BLaER1 (cell line): Measurements from ENCODE around the gene ITGAD.
"Not testable (repeated sequence)": the region's sequence is repeated elsewhere in the genome, so short reads cannot be mapped to it uniquely, and the experiment has no call there.

Source experiments
- H3K27ac ChIP-seq: shearing (Covaris generic); formaldehyde crosslinking; 2 replicates; pipeline ENCODE4 v1.8.1; 2022
- H3K27me3 ChIP-seq: shearing (Covaris generic); formaldehyde crosslinking; 2 replicates; pipeline ENCODE4 v1.8.1; 2022
- H3K36me3 ChIP-seq: shearing (Covaris generic); formaldehyde crosslinking; 2 replicates; pipeline ENCODE4 v1.8.1; 2022
- H3K4me1 ChIP-seq: shearing (Covaris generic); formaldehyde crosslinking; 2 replicates; pipeline ENCODE4 v1.8.1; 2022
- H3K4me2 ChIP-seq: shearing (Covaris generic); formaldehyde crosslinking; 2 replicates; pipeline ENCODE4 v1.8.1; 2022
- H3K4me3 ChIP-seq: shearing (Covaris generic); formaldehyde crosslinking; 2 replicates; pipeline ENCODE4 v1.8.1; 2022
- H3K9ac ChIP-seq: shearing (Covaris generic); formaldehyde crosslinking; 2 replicates; pipeline ENCODE4 v1.8.1; 2022
- H3K9me3 ChIP-seq: shearing (Covaris generic); formaldehyde crosslinking; 2 replicates; pipeline ENCODE4 v1.8.1; 2022
- H4K20me1 ChIP-seq: shearing (Covaris generic); formaldehyde crosslinking; 2 replicates; pipeline ENCODE4 v1.8.1; 2022
- Cebpa-rat ChIP-seq: shearing (Covaris generic); IDR thresholded peaks from 2 replicates; pipeline ENCODE4 v1.8.1; 2022

The ITGAD gene

DNA sequence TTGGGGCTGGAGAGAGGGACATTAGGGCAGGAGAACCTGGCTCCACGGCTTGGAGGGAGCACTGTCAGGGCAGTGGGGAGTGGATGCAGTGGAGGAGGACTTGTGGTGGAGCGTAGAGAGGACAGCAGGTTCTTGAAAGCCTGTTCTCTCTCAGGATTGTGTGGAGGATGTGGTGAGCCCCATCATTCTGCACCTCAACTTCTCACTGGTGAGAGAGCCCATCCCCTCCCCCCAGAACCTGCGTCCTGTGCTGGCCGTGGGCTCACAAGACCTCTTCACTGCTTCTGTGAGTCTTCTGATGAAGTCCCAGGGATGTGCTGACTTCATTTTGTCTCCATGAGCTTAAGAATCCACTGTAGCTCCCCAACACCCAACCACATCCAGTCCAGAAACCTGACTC, 21.6 kb downstream of the ITGAD start:
- H3K9me3 ChIP-seq = no peaks in the 10 kb centered on the region; the same call in 1 of the 2 replicates
- H3K4me2 ChIP-seq = no peak overlapping the region
- H3K9ac ChIP-seq = no peak overlapping the region
- H3K36me3 ChIP-seq = no peaks in the 10 kb centered on the region
- no peak overlapping the region for H3K4me3 ChIP-seq
- no peaks in the 10 kb centered on the region for H4K20me1 ChIP-seq
- H3K27ac ChIP-seq = no peak overlapping the region
- TF ChIP-seq Cebpa-rat = no peak
- no peaks in the 10 kb centered on the region for H3K4me1 ChIP-seq
- H3K27me3 ChIP-seq = no peaks in the 10 kb centered on the region

DNA sequence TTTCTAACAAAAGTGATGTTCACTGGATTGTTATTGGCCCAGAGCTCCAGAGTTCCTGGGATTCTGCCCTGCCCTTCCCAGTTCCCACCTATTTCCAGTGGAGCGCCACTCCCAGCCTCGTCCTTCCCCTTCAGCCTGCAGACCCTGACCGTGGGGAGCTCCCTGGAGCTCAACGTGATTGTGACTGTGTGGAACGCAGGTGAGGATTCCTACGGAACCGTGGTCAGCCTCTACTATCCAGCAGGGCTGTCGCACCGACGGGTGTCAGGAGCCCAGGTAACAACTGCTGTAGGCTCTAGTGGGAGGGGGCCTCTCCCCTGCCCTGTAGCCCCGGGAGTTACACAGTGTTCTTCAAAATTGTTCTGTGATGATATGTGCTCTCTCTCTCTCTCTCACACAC, 23.2 kb downstream of the ITGAD start:
- no peak for TF ChIP-seq Cebpa-rat
- H3K4me3 ChIP-seq = no peak overlapping the region
- H4K20me1 ChIP-seq = no peaks in the 10 kb centered on the region
- H3K4me2 ChIP-seq = no peak overlapping the region
- H3K36me3 ChIP-seq = no peaks in the 10 kb centered on the region
- no peak overlapping the region for H3K27ac ChIP-seq
- H3K4me1 ChIP-seq = no peaks in the 10 kb centered on the region
- H3K9me3 ChIP-seq = no peaks in the 10 kb centered on the region; the same call in 1 of the 2 replicates
- no peaks in the 10 kb centered on the region for H3K27me3 ChIP-seq
- H3K9ac ChIP-seq = no peak overlapping the region

DNA sequence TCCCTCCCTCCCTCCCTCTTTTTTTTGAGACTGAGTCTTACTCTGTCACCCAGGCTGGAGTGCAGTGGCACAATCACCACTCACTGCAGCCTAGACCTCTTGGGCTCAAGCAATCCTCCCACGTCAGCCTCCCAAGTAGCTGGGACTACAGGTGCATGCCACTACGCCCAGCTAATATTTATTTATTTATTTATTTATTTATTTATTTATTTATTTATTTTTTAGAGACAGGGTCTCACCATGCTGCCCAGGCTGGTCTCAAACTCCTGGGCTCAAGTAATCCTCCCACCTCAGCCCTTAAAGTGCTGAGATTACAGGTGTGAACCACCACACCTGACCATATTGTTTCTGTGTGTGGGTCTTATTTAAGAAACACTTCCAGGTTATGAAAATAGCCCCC, 23.9 kb downstream of the ITGAD start:
- H3K4me1 ChIP-seq, H3K27ac ChIP-seq, H3K36me3 ChIP-seq, H3K9ac ChIP-seq, H4K20me1 ChIP-seq, H3K4me3 ChIP-seq, H3K9me3 ChIP-seq, H3K27me3 ChIP-seq, H3K4me2 ChIP-seq: not testable (repeated sequence)

DNA sequence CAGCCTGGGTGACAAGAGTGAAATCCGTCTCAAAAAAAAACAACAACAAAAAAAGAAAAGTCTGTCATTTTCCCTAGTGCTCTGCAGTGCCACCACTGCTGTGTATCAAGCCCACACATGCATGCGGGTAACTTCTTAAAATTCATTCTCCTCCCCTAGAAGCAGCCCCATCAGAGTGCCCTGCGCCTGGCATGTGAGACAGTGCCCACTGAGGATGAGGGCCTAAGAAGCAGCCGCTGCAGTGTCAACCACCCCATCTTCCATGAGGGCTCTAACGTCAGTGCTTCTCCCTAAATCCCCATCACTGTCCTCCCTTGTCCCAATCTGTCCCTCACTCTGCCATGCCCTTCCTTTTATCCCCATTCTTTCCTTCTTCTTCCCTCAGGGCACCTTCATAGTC, 24.8 kb downstream of the ITGAD start:
- H3K9me3 ChIP-seq = no peaks in the 10 kb centered on the region; the same call in 1 of the 2 replicates
- no peaks in the 10 kb centered on the region for H3K4me1 ChIP-seq
- H3K4me2 ChIP-seq = no peak overlapping the region
- no peaks in the 10 kb centered on the region for H4K20me1 ChIP-seq
- H3K27me3 ChIP-seq = no peaks in the 10 kb centered on the region
- TF ChIP-seq Cebpa-rat = no peak
- no peak overlapping the region for H3K9ac ChIP-seq
- no peak overlapping the region for H3K27ac ChIP-seq
- no peaks in the 10 kb centered on the region for H3K36me3 ChIP-seq
- no peak overlapping the region for H3K4me3 ChIP-seq

DNA sequence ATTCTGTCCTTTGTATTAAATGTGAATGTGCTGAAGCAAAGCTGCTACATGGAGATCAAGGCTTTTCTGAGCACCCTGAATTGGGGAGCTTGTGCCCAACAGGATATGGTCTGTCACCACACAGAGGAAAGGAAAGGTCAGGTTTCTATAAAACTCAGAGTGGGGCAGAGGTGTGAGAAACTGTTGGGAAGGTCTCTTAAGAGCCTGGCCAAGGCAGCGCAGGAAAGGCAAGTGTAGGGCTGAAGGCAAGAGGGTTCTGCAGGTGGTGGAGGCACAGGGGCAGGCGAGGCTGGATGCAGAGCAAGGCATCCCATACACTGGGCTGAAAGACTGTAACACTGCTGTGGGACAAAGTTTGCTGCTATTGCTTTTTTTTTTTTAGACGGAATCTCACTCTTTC, 26.9 kb downstream of the ITGAD start:
- Histone ChIP-seq H3K27me3 (no peaks in the 10 kb centered on the region), H3K4me3 (no peak overlapping the region), H3K27ac (no peak overlapping the region), H3K9ac (no peak overlapping the region), H4K20me1 (no peaks in the 10 kb centered on the region), H3K4me2 (no peak overlapping the region), H3K9me3 (no peaks in the 10 kb centered on the region; the same call in 1 of the 2 replicates), H3K36me3 (no peaks in the 10 kb centered on the region), H3K4me1 (no peaks in the 10 kb centered on the region)
- no peak for TF ChIP-seq Cebpa-rat

DNA sequence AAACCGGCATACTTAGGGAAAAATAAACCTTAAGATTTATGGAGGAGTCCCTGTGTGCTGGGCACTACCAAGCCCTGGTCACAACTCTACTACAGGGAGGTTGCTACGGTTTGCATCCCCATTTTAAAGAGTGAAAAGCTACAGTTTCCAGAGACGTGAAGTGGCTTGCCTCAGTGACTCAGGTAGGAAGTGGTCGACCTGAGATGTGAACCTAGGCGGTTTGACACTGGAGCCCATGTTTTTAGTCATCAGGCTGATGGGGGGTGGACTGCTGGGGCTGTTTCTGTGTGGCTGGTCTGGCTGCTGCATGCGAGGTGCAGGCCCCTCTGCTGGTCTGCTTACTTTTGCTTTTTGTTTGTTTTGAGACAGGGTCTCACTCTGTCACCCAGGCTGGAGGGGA, 28.5 kb downstream of the ITGAD start:
- H3K4me1 ChIP-seq = no peaks in the 10 kb centered on the region
- no peaks in the 10 kb centered on the region for H3K36me3 ChIP-seq
- no peaks in the 10 kb centered on the region for H4K20me1 ChIP-seq
- no peak overlapping the region for H3K4me2 ChIP-seq
- no peak for TF ChIP-seq Cebpa-rat
- H3K4me3 ChIP-seq = no peak overlapping the region
- H3K27ac ChIP-seq = no peak overlapping the region
- H3K9me3 ChIP-seq = no peaks in the 10 kb centered on the region; the same call in 1 of the 2 replicates
- no peak overlapping the region for H3K9ac ChIP-seq
- H3K27me3 ChIP-seq = no peaks in the 10 kb centered on the region

DNA sequence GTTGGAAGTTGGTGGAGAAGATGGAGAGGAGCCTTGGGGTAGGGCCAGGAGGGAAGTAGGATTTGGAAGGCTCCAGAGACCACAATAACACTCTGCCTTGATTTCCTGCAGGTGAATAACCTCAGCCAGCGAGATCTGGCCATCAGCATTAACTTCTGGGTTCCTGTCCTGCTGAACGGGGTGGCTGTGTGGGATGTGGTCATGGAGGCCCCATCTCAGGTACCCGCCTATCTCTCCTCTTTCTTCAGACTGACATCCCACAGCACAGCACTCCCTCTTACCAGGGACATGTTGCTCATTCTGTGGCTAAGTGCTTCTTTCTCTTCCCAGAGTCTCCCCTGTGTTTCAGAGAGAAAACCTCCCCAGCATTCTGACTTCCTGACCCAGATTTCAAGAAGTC, 30.1 kb downstream of the ITGAD start:
- Histone ChIP-seq H3K9ac (no peak overlapping the region), H3K27me3 (no peaks in the 10 kb centered on the region), H3K4me2 (no peak overlapping the region), H3K9me3 (no peaks in the 10 kb centered on the region), H3K27ac (no peak overlapping the region), H3K36me3 (no peaks in the 10 kb centered on the region), H3K4me1 (no peaks in the 10 kb centered on the region), H3K4me3 (no peak overlapping the region), H4K20me1 (no peaks in the 10 kb centered on the region)
- TF ChIP-seq Cebpa-rat = no peak

DNA sequence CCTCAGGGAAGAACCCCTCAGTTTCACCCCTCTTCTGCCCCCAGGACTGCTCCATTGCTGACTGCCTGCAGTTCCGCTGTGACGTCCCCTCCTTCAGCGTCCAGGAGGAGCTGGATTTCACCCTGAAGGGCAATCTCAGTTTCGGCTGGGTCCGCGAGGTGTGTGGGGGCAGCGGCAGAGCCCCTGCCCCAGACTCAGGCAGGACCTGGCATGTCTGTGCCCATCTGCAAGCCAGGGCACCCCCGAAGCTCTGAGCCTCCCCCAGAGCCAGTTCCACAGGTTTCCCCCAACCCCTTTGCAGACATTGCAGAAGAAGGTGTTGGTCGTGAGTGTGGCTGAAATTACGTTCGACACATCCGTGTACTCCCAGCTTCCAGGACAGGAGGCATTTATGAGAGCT, 30.7 kb downstream of the ITGAD start:
- Histone ChIP-seq H4K20me1 (no peaks in the 10 kb centered on the region), H3K4me3 (no peak overlapping the region), H3K27ac (no peak overlapping the region), H3K9me3 (no peaks in the 10 kb centered on the region), H3K27me3 (no peaks in the 10 kb centered on the region), H3K4me1 (no peaks in the 10 kb centered on the region), H3K36me3 (no peaks in the 10 kb centered on the region), H3K4me2 (no peak overlapping the region), H3K9ac (no peak overlapping the region)
- TF ChIP-seq Cebpa-rat = no peak

DNA sequence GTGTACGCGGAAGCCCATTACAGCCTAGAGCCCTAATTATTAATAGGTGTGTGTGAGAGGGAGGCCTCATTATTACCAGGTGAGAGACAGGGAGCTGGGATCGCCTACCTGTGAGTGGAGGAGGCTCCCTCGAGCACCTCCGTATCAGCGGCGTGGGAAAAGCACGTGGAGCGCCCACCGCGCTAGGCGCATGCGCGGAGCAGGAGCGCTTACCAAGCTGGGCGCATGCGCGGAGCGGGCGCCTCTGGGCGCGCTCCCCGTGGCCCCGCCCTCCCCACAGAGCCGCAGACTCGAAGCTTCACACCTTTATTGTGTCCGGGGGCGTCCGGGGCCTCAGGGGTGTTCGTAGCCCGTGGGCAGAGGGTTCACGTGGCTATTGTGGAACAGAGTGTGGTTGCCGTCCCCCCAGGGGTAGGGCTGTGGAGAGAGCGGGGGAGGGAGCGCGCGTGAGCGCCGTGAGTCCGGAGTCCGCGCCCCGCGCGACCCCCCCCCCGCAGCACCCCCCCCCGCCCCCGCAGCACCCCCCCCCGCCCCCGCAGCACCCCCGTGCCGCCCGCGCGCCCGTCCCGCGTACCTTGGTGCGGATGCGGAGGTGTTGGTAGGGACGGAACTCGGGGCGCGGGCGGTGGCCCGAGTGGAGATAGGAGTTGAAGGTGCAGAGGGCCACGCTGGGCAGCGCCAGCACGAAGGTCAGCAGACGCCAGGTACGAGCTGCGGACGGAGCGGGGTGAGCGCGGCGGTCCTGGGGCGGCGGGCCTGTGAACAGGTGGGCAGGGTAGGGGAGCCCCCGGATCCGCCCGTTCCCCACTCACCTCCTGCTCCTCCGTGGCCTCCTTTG, 34.5 kb downstream of the ITGAD start:
- Histone ChIP-seq H3K4me1 (no peaks in the 10 kb centered on the region), H3K9me3 (no peaks in the 10 kb centered on the region), H3K4me3 (no peak overlapping the region), H3K27me3 (no peaks in the 10 kb centered on the region), H3K4me2 (no peak overlapping the region), H3K27ac (no peak overlapping the region), H4K20me1 (no peaks in the 10 kb centered on the region), H3K9ac (no peak overlapping the region), H3K36me3 (no peaks in the 10 kb centered on the region)
- TF ChIP-seq Cebpa-rat = no peak

DNA sequence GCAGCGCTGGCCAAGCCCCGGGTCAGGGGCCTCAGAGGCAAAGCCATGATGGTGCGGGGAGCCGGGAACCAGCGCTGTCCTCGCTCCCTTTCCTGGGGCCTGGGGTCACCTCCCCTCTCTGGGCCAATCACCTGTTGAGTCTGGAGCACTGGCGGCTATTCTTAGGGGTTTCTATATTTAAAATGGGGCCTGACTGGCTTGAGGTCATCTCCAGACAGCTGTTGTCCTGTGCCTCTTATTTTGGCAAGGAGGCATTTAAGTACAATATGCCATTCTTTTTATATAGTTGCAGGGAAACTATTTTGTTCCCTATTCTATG, 35.1 kb downstream of the ITGAD start, which contains the start of gene COX6A2:
Gene COX6A2, minus strand, starts transcription at position 82 of the 319 bp plus-strand sequence. Its CDS starts 35 bp downstream, at position 47.
- Histone ChIP-seq H3K4me1 (no peaks in the 10 kb centered on the region), H3K27me3 (no peaks in the 10 kb centered on the region), H3K27ac (no peak within 1 kb of the TSS), H3K4me2 (no peak within 1 kb of the TSS), H3K9ac (no peak within 1 kb of the TSS), H3K9me3 (no peaks in the 10 kb centered on the region), H3K36me3 (no peaks in the 10 kb centered on the region), H4K20me1 (no peaks in the 10 kb centered on the region), H3K4me3 (no peak within 1 kb of the TSS)
- TF ChIP-seq Cebpa-rat = no peak
